Osteocyte (in vitro differentiated cells): ENCODE results near the gene UTP20. TPM values are rescaled to one million over a fixed set of nuclear protein-coding genes. Genes with fewer than 3 reads are reported as not detected.

Experiments used
- DNase-seq: peaks from one replicate; pipeline ENCODE4 v3.0.0; 2021; ENCODE audit warnings: mixed read lengths; ENCODE audit not compliant: unreplicated experiment; ENCODE audit errors: extremely low spot score
- H3K27ac Mint-ChIP-seq: one replicate; pipeline ENCODE4 v1.8.0; 2021; ENCODE audit warnings: mild to moderate bottlenecking, mixed read lengths; ENCODE audit not compliant: unreplicated experiment
- H3K27me3 Mint-ChIP-seq: one replicate; pipeline ENCODE4 v1.8.0; 2021; ENCODE audit warnings: mixed read lengths; ENCODE audit not compliant: unreplicated experiment
- H3K36me3 Mint-ChIP-seq: one replicate; pipeline ENCODE4 v1.8.0; 2021; ENCODE audit warnings: mixed read lengths; ENCODE audit not compliant: unreplicated experiment
- H3K4me1 Mint-ChIP-seq: one replicate; pipeline ENCODE4 v1.8.0; 2021; ENCODE audit warnings: mixed read lengths; ENCODE audit not compliant: unreplicated experiment
- H3K4me3 Mint-ChIP-seq: one replicate; pipeline ENCODE4 v1.8.0; 2021; ENCODE audit warnings: mild to moderate bottlenecking, moderate library complexity, mixed read lengths; ENCODE audit not compliant: unreplicated experiment
- H3K9me3 Mint-ChIP-seq: one replicate; pipeline ENCODE4 v1.8.0; 2021; ENCODE audit warnings: mixed read lengths; ENCODE audit not compliant: unreplicated experiment
- CTCF ChIP-seq: fragments of 200-600 bp; sonication (generic); IDR thresholded peaks from 2 replicates; pipeline ENCODE4 v1.5.0; 2021; ENCODE audit warnings: antibody characterized with exemption, mild to moderate bottlenecking, moderate library complexity
- total RNA-seq: library from RNA; stranded (reverse); gene quantifications from 2 replicates; pipeline ENCODE4 v1.2.1, GENCODE V29; 2021

The UTP20 gene
- total RNA-seq, 1 donor from 2014 or later = 13.0 TPM

- Mint-ChIP-seq H3K27ac (no peak overlapping the region), H3K4me3 (no peak overlapping the region), H3K36me3 (peaks cover 48% of the 10 kb centered on the region), H3K27me3 (no peaks in the 10 kb centered on the region), H3K4me1 (no peaks in the 10 kb centered on the region), H3K9me3 (peaks cover 6% of the 10 kb centered on the region)
- DNase-seq = no peak
- no peak for TF ChIP-seq CTCF
Measured at GRCh38 chr12:101343893-101344292, 64.0 kb downstream of the UTP20 start.

- no peaks in the 10 kb centered on the region for H3K27me3 Mint-ChIP-seq
- H3K36me3 Mint-ChIP-seq = peaks cover 56% of the 10 kb centered on the region
- H3K9me3 Mint-ChIP-seq = peaks cover 13% of the 10 kb centered on the region
- H3K4me1 Mint-ChIP-seq = no peaks in the 10 kb centered on the region
- no peak for DNase-seq
- H3K4me3 Mint-ChIP-seq = no peak overlapping the region
- no peak overlapping the region for H3K27ac Mint-ChIP-seq
- TF ChIP-seq CTCF = no peak
Measured at GRCh38 chr12:101351682-101352081, 71.8 kb downstream of the UTP20 start.

- peaks cover 44% of the 10 kb centered on the region for H3K36me3 Mint-ChIP-seq
- no peak for DNase-seq
- no peak overlapping the region for H3K27ac Mint-ChIP-seq
- no peaks in the 10 kb centered on the region for H3K27me3 Mint-ChIP-seq
- no peak overlapping the region for H3K4me3 Mint-ChIP-seq
- peaks cover 4% of the 10 kb centered on the region for H3K4me1 Mint-ChIP-seq
- no peak for TF ChIP-seq CTCF
- no peaks in the 10 kb centered on the region for H3K9me3 Mint-ChIP-seq
Measured at GRCh38 chr12:101356794-101357193, 76.9 kb downstream of the UTP20 start.

GRCh38 chr12:101361455-101361854 is 81.5 kb downstream of the UTP20 start:
- Mint-ChIP-seq H3K36me3 (peaks cover 41% of the 10 kb centered on the region), H3K27ac (no peak overlapping the region), H3K4me1 (peaks cover 4% of the 10 kb centered on the region), H3K4me3 (no peak overlapping the region), H3K27me3 (no peaks in the 10 kb centered on the region), H3K9me3 (no peaks in the 10 kb centered on the region)
- TF ChIP-seq CTCF = no peak
- DNase-seq = no peak

- DNase-seq = no peak
- no peak overlapping the region for H3K27ac Mint-ChIP-seq
- no peak for TF ChIP-seq CTCF
- no peaks in the 10 kb centered on the region for H3K27me3 Mint-ChIP-seq
- no peak overlapping the region for H3K4me3 Mint-ChIP-seq
- no peaks in the 10 kb centered on the region for H3K4me1 Mint-ChIP-seq
- no peaks in the 10 kb centered on the region for H3K9me3 Mint-ChIP-seq
- peaks cover 56% of the 10 kb centered on the region for H3K36me3 Mint-ChIP-seq
Measured at GRCh38 chr12:101368016-101368415, 88.1 kb downstream of the UTP20 start.
